Body of pancreas (tissue), 4 donors: ENCODE data around the gene CDH22. TPM values are rescaled to one million over a fixed set of nuclear protein-coding genes. Genes with fewer than 3 reads are reported as not detected.

ENCODE experiments used
- ATAC-seq: fragments of 150-250 bp; one replicate; pipeline ENCODE4 v1.9.1; 2016
- DNase-seq, 4 donors: peaks; one replicate each; pipeline ENCODE4 v3.0.0-alpha.2; 2019
- H3K27ac ChIP-seq, 4 donors: fragments of 200-600 bp; sonication (generic); 1 replicate in 3 of 4; 2 replicates in 1 of 4; pipeline versions ENCODE4 v1.5.1 to v1.6.1; 2016 to 2019; ENCODE audit warnings: mild to moderate bottlenecking in 1 of 4, mixed read lengths in 1 of 4, moderate library complexity in 1 of 4
- H3K27me3 ChIP-seq, 2 donors: fragments of 200-600 bp; sonication (generic); one replicate each; pipeline ENCODE4 v1.6.0; 2016; ENCODE audit warnings: mild to moderate bottlenecking in 1 of 2
- H3K36me3 ChIP-seq, 2 donors: fragments of 200-600 bp; sonication (generic); replicated peaks in 1 of 2; 2 replicates each; pipeline ENCODE4 v1.5.1; 2016; ENCODE audit warnings: low read depth in 2 of 2; ENCODE audit not compliant: insufficient read depth in 1 of 2
- H3K4me1 ChIP-seq: fragments of 200-600 bp; sonication (generic); one replicate; pipeline ENCODE4 v1.6.0; 2016
- H3K4me3 ChIP-seq, 2 donors: fragments of 200-600 bp; sonication (generic); 1 replicate in 1 of 2; 2 replicates in 1 of 2; pipeline ENCODE4 v1.5.1; 2016 to 2019
- H3K9me3 ChIP-seq, 3 donors: fragments of 200-600 bp; sonication (generic); 1 replicate in 2 of 3; 2 replicates in 1 of 3; pipeline ENCODE4 v1.5.1; 2016
- CTCF ChIP-seq, 7 experiments: fragments of 450-650 bp in 4 of 7; fragments of 200-600 bp in 3 of 7; sonication (generic) in 3 of 7; IDR thresholded peaks; one replicate each; pipeline ENCODE4 v1.5.1; 2016 to 2019; ENCODE audit warnings: antibody characterized with exemption in 7 of 7
- POLR2A ChIP-seq, 3 donors: fragments of 450-650 bp; IDR thresholded peaks; one replicate each; pipeline ENCODE4 v1.6.1; 2016; ENCODE audit warnings: antibody characterized with exemption in 3 of 3, mild to moderate bottlenecking in 2 of 3
- WGBS, 2 donors: methylation state at CpG; one replicate each; pipeline ENCODE4 v1.1.5; 2017; 5-methylcytosine and 5-hydroxymethylcytosine counted together
- intact Hi-C: fragments of 100-400 bp; cut with DNase I; formaldehyde crosslinking; loops from one replicate; pipeline ENCODE4 v1.15.1; 2023
- total RNA-seq, 2 donors: library from RNA; depleted of rRNA; stranded (reverse); fragments of >200 nt; gene quantifications; one replicate each; pipeline ENCODE4 v1.1.0, GENCODE V29; 2016

The CDH22 gene
- total RNA-seq, 2 donors from 2014 or later = 1.3 to 2.1 TPM

GRCh38 chr20:46333161-46333991, 25.1 kb upstream of the CDH22 start:
- Histone ChIP-seq H3K27me3 (no peaks in the 10 kb centered on the region), H3K4me3 (no peak overlapping the region), H3K36me3 (no peaks in the 10 kb centered on the region), H3K27ac (no peak overlapping the region), H3K9me3 (no peaks in the 10 kb centered on the region), H3K4me1 (peaks cover 32% of the 10 kb centered on the region)
- DNase-seq (no peak), ATAC-seq (no peak)
- WGBS, 2 donors = 82 to 85% methylated on average over 7 to 8 of the region's 8 CpGs
- intact Hi-C loops = no loop called here
- TF ChIP-seq POLR2A (IDR thresholded peaks at IDR 0.05) = no peak
- no peak for TF ChIP-seq CTCF (IDR thresholded peaks at IDR 0.05)

- intact Hi-C loops = no loop called here
- H3K9me3 ChIP-seq = no peaks in the 10 kb centered on the region
- no peaks in the 10 kb centered on the region for H3K36me3 ChIP-seq
- DNase-seq = no peak
- H3K4me3 ChIP-seq = no peak overlapping the region
- WGBS, 2 donors = 80 to 82% methylated on average over 8 to 12 of the region's 12 CpGs
- no peak overlapping the region for H3K27ac ChIP-seq
- peaks cover 32% of the 10 kb centered on the region for H3K4me1 ChIP-seq
- no peaks in the 10 kb centered on the region for H3K27me3 ChIP-seq
- no peak for ATAC-seq
- TF ChIP-seq POLR2A (IDR thresholded peaks at IDR 0.05) = no peak
- TF ChIP-seq CTCF (IDR thresholded peaks at IDR 0.05) = no peak
These were observed 24.3 kb upstream of the CDH22 start for GRCh38 chr20:46332373-46333160.

- TF ChIP-seq CTCF (IDR thresholded peaks at IDR 0.05) = no peak
- no peak for TF ChIP-seq POLR2A (IDR thresholded peaks at IDR 0.05)
- Histone ChIP-seq H3K36me3 (no peaks in the 10 kb centered on the region), H3K9me3 (no peaks in the 10 kb centered on the region), H3K27ac (no peak overlapping the region), H3K4me3 (no peak overlapping the region), H3K4me1 (peaks cover 32% of the 10 kb centered on the region), H3K27me3 (no peaks in the 10 kb centered on the region)
- intact Hi-C loops = no loop called here
- ATAC-seq (no peak), DNase-seq (no peak)
- 66 to 77% methylated on average over 11 to 13 of the region's 13 CpGs for WGBS, 2 donors
These were observed 23.5 kb upstream of the CDH22 start for GRCh38 chr20:46331611-46332361.

GRCh38 chr20:46330831-46331371, 22.6 kb upstream of the CDH22 start:
- WGBS, 2 donors = 89 to 94% methylated on average over 13 of the region's 13 CpGs
- TF ChIP-seq POLR2A (IDR thresholded peaks at IDR 0.05) = no peak
- Histone ChIP-seq H3K4me3 (no peak overlapping the region), H3K4me1 (peaks cover 32% of the 10 kb centered on the region), H3K27ac (no peak overlapping the region), H3K27me3 (no peaks in the 10 kb centered on the region), H3K9me3 (no peaks in the 10 kb centered on the region), H3K36me3 (no peaks in the 10 kb centered on the region)
- ATAC-seq = no peak
- intact Hi-C loops = no loop called here
- no peak for DNase-seq
